ENCODE measurements around the gene HOMER2.
"Not testable (repeated sequence)": the region's sequence is repeated elsewhere in the genome, so short reads cannot be mapped to it uniquely, and the experiment has no call there.

Gene HOMER2

DNA sequence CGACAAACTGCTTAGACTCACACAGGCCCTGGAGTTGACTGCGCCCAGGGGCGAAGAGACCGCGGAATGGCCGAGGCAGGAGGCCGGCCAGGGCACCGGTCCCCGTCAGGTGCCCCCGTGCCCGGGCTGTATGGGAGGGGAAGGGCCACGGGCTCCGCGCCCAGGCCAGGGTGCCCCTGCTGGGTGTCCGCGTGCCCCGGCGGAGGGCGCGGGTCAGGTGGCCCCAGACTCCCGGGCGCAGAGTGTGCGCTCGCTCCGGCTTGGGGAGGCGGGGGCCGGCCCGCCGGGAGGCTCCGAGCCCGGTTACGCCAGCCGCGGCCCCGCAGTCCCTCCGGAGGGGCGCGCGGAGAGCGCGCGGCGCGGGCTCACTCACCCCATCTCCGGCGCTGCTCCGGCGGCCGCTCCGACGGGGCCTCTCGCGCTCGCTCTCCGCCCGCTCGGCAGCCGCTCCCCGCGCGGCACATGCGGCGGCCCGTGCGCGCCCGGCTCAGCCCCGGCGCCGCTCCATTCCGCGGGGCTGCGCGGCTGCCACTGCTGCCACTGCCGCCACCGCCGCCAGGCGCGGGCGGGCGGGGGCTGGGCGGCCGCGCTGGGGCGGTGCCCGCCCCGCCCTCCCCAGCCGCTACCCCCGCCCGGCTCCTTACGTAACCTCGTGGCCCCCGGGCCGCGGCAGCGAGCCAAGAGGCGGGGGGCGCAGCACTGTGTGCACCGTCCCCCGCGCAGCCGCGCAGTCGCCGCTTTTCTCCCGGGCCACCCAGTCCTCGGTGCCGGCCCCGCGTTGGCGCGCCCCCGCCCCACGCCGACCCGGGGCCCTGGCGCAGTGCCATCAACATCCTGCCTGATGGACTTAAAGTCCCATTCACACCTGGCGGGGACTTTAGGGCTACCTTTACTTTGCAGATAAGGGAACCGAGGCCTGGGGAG is at the start of gene HOMER2:
TSS of gene HOMER2 (minus strand) at position 563 of the 924 bp plus-strand sequence. CDS start at position 378, 185 bp downstream.
- DNase-seq = peak; percentile 52 to 58

DNA sequence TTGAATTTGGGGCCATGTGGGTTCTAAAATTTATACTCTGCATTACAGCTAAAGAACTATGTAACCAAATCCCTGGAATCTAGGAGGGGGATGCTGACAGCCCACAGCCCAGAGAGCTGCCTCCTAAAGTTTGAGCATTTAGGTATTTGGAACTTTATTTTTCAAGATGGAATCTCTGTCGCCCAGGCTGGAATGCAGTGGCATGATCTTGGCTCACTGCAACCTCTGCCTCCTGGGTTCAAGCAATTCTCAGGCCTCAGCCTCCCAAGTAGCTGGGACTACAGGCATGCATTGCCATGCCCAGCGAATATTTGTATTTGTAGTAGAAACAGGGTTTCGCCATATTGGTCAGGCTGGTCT is 48.1 kb upstream of the HOMER2 start:
- DNase-seq = not testable (repeated sequence)

DNA sequence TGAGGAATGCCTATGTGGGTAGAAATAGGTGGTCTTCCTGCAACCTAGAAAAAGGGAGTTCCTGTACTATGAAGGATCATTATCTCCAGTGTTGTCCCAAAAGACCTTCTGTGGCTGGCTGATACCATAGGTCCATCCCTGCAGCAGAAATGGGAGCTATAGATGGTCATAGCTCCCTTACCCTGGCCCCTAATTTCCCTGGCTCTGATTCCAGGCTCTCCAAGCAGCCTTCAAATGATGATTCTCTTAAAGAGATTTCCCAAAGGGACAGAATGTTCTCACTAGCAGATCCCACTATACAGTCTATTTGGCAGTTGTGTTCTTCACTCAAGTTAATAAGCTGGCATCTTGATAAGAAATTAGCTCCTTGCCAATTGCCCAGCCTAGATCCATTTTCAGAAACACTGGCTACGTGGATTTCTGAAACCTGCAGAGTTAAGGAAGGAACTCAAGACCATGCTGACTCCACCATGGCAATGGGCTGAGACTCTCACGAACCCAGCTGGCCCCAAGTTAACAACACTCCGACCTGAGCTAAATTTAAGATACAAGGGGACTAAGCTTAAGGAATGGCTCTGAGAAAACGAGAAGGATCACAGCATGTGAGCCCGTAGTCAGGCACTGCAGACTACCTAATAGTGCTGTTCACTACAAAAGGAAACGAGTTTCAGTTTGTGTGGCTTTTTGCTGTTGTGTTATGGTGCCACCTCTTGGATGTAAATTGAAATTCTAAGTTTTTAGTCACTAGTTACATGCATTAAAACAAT is 47.6 kb upstream of the HOMER2 start:
- peak; percentile 51 to 70 for DNase-seq

DNA sequence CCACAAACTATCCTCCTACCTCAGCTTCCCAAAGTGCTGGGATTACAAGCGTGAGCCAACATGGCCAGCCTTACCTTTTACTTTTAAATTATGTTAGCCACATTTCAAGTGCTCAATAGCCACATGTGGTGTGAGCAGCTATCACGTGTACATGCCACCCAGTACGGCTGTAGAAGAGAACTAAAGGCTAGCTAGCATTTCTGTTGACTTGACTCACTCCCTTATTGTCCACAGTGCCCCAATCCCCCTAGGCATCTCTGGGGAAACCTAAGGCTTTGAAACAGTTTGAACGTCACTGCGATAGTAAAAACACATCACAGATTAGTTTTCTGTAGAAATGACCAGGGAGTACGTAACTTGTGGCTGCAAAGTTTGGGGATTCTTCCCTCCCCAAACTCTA is 46.9 kb upstream of the HOMER2 start:
- DNase-seq = no peak

DNA sequence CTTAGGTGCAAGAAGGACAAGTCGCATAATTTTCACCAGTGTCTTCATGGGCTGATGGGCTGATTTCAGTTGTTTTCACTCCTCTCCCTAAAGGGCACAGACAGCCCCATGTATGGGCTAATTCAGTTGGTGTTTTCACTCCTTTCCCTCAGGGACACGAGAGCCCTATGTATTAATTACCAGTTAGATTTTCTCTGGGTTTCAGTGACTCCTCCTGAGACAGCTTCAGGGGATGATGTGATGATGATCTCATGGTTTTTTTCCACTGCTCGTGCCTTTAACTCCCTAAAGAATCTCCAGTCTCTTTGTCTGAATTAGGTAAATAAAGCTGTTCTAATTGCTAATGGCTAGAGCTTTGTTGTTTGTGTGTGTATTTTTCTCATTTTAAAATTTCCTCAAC is 43.4 kb upstream of the HOMER2 start:
- DNase-seq = no peak

DNA sequence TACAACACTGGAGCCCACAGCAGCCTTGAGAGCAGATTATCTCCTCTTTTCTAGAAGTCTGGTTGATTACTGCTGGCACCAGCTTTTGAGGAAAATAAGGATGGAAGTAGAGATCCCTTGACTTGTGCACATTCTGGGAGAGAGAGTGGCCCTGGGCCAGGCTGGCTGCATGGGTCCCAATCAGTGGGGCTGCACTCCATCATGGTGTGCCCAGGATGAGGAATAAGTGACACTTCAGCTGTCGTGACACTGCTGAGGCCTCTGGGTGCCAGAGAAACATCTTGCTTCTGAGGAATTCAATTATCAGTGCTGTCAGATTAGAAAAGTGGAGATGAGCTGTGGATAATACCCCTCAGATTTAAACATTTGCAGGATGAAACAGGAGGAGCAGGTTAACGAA is 42.6 kb upstream of the HOMER2 start:
- DNase-seq = no peak

DNA sequence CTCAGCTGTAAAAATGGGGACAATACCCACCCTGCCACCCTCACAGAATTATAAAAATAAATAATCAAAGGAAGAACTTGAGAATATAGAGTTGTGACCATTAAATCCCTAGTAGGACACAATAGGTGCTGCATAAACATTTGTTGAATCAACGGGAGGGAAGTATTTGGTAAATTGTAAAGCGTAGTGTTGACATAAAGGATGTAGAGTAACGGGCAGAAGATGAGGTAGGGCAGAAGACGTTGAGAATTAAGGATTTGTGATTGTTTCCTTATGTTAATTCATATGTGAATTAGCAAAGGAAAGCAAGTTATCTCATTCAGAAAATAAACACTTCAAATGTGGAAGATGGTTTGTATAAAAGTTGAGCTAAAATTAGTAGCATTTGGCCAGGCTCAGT is 40.6 kb upstream of the HOMER2 start:
- DNase-seq = no peak

DNA sequence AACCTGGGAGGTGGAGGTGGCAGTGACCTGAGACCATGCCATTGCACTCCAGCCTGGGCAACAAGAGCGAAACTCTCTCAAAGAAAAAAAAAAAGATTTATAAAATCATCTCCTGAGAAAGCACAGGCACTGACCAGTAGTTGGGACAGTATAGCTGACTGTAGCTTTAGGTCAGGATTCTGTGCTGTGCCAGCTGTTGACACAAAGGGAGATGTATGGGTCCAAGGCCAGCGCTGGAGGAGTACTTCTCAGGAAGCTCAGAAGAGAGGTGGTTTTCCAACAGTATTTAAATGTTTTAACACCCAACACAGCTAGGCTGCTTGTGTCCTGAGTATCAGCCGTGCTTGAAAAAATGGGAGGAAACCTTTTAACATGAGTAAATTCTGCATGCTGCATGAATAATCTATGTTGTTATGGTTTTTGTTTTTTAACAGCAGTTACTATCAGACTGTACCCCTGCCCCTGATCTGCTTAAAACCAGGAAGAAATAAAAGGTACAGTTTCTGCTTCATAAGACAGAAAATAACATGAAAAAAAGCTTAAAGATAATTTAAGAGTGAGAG is 40.0 kb upstream of the HOMER2 start:
- DNase-seq = no peak

DNA sequence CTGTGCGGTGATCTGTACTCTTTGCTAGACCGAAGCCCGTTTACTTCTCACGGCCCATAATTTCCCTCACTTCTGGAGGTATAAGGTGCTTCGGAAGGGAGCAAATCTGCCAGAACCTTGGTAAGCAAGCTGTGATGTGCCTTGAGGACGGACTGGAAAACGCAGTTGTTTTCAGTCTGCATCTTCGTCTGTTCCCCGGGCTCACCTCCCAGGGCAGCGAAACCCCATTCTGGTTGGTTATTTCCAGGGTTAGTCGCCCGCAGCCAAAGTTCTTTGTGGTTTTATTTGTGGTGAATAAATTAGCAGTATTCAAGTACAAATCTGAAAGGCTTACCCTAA is 33.9 kb upstream of the HOMER2 start:
- DNase-seq = no peak

DNA sequence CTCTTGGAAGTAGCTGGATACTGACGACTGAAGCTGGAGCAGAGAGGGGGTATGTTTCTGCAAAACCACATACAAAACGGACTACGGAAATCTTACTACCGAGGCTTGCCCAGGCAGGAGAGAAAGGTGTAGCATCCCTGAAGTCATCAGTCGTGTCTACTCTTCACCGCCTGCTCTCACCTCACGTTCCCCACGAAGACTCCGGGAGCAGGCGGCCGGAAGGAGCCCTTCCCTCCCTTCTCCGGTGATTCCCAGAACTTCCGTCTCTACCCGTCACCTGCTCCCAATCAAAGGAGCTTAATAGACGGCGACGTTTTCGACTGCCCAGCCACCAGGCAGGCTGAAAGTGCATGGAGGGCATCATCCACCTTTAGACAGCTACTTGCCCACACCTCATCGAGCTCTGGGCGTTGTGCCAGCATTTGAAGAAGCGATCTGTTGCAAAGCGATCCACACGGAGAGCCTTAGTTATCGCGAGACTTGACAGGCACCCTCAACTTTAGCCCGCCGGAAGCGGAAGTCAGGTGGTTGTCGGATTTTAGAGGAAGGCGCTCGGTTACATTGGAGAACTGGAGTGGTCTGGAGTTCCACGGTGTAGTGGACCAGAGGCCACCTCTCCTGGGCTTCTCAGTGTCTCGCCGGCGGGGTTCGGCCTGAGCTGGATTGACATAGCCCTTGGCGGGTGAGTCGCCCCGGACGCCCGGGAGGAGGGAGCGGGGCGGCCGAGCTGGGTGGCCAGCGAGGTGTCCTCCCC is 33.3 kb upstream of the HOMER2 start, which contains the start of gene RAMAC:
TSS of gene RAMAC (plus strand) at position 523 of the 754 bp plus-strand sequence. CDS start 2,809 bp downstream, outside the sequence.
- peak; percentile 94 to 96 for DNase-seq

DNA sequence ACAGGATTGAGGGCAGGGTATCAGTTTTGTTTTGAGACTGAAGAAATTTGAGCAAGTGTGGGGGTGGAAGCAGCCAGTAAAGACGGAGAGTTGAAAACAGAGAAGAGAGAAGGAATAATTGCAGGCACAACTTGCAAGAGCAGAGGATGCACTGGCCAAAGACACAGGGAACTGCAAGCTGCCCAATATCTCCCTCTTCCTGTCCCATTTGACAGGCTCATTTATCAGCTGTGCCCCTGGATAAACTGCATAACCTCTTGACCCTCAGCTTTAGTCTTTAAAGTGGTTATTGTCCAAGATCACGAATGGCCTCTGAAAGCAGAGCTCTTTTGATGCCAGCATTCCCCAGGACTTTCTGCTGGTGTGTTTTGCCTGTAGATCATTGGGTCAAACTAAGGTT is 28.5 kb upstream of the HOMER2 start:
- no peak for DNase-seq

DNA sequence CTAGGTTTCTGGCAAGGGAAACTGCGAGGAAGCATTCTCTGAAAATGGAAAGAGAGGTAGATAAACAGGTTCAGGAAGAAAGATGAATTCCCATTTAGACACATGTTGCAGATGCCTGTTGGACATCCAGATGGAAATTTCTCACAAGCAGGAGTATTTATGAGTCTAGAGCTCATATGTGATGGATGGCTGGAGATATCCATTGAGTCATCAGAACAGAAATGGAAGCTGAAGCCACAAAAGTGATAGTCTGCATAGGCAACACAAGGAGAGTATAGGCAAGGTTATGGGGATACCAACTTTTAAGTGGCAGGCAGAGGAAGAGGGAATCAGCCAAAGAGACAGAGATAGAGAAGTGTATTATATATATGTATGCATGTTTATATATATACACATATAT is 27.2 kb upstream of the HOMER2 start:
- no peak for DNase-seq

DNA sequence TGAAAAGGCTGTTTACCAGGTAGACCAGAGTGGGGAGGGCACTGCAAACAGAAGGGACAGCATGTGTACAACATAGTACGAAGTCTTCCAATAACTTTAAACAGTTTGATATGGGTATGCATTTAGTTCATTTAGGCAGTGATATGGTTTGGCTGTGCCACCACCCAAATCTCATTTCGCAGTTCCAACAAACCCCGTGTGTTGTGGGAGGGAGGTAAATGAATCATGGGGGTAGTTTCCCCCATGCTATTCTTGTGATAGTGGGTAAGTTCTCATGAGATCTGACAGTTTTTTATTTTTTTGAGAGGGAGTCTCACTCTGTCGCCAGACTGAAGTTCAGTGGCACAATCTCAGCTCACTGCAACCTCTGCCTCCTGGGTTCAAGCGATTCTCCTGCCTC is 25.9 kb upstream of the HOMER2 start:
- DNase-seq = no peak

DNA sequence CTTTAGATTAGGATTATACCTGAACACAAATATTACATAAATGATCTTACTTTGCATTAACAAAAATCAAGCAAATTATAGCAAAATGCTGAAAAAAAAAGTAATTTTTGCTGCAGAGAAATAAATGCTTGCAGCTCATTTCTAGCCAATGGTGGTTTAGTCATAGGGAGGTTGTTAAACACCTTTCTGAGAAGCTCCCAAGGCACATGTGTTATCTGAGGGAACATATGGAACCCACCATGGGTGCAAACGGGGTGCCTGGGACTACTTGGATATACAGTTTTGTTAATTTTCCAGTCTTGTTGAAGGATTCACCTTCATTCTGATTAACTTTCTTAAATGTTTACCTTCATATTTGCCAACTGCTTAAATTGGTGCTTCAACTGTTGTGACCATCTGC is 24.6 kb upstream of the HOMER2 start:
- no peak for DNase-seq

DNA sequence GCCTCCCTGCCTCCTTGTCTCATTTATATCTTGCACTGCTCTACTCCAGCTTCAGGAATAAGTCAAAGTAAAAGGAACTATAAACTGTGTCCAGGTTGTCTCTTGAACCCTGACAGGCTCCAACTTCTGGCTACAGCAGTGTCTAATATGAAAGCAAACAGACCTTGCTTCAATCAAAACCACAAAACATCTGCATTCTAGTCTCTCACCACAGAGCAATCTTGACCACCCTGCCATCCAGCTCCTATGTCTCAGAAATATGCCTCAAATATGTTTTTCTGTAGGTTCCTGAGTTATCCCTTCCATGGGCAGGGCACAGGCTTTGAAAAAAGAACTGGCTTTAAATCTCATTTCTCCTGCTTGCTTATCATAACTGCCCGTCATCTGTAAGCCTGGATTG is 20.5 kb upstream of the HOMER2 start:
- no peak for DNase-seq

DNA sequence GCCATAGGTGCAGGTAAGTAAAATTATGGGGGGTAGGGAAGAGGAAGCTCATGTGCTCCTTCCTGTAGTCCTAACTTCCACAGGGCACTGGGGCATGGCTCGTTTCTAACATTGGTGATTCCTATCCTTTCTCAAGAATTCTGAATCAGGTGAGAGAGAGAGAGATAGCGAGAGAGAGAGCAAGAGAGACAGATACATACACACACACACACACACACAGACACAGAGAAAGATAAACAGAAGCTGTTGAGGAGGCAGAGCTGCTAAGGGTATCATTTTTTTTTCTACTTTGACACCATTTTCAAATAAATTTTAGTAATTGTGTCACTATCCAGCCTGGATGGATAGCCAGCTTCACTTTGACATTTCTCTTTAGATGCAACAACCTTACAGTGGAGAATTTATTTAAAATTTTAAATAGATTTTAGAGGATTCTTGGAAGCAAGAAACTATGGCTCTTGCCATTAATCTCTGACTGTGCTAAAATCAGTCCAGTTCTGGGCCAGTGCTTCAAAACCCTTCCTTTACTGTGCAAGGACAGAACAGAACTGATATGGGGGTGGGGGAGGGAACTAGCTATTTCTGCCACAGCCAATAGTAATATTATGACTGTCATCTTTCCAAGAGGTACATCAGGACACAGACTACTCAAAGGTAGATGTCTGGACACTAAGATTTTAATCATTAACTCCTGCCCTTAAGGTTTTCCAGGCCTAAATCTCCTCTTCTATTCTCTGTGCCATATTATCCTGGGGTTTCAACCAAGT is 18.9 kb upstream of the HOMER2 start:
- no peak for DNase-seq

DNA sequence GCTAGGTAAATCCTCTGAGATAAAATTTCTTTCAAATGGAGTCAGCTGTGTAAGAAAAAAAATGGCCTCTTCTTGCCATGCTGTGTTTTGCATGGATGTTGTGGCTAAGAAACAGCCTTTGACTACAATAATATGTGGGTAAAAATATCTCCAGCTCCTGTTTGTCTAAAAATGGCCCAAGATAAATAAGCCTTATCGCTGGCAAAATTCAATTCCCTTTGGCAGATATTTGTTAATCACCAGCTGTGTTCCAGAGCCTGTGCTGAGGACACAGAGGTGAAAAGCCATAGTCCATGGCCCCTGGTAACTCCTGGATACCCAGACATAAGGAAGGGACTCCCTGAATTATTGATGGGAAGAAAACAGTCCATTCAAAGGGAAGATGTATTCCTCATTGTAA is 18.2 kb upstream of the HOMER2 start:
- DNase-seq = no peak

DNA sequence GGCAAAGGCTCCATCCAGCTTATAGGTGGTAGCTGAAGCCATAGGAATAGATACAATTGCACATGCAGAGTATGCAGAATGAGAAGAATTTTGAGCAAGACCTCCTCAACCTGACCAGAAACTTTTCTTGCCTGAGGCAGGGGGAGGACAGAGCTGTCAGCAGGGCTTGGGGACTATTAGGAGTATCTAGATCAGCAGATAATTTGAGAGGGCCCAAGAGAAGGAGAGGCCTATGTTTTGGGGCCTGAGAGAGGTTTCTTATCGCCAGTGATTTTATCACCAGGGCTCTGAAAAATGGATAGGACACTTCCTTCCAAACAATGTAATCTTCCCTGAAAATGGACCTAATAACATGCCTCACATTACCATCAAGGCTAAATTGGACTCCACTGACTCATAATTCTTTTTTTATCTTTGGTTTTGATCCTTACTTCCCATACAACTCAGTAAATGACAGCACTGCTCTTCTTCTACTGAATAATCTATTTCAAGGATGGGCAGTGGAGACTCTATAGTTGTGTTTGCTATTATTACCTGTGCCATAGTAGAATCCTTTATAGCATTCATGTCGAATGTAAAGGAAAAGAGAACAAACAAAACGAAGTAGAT is 17.7 kb upstream of the HOMER2 start:
- no peak for DNase-seq

DNA sequence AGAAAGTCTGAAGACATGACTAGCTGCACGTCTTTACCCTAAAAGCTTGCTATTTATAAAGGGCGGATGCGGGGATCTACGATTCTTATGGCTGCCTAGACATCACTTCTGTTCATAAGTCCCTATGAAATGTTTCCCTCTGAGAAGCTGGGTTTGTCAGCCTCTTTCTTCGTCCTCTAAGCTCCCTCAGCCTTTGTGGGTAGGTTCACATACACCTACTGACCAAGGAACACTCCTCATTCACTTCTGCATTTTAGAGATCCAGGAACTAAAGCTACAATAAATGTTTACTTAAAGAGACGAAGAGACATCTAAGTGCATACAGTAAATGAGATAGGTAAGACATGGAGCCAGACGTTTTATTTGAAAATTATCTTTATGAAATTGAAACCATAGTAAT is 16.8 kb upstream of the HOMER2 start:
- DNase-seq = no peak

DNA sequence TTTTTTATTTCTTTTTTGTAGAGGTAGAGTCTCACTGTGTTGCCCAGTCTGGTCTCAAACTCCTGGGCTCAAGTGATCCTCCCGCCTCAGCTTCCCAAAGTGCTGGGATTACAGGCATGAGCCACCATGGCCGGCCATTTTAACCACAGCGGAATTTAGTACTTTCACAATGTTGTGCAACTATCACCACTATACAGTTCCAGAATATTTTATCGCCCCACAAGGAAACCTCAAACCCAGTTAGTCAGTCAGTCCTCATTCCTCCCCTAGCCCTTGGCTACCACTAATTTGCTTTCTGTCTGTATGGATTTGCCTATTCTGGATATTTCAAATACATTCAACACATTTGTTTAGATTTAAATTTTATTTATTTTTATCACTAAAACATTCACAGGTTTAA is 15.5 kb upstream of the HOMER2 start:
- no peak for DNase-seq

DNA sequence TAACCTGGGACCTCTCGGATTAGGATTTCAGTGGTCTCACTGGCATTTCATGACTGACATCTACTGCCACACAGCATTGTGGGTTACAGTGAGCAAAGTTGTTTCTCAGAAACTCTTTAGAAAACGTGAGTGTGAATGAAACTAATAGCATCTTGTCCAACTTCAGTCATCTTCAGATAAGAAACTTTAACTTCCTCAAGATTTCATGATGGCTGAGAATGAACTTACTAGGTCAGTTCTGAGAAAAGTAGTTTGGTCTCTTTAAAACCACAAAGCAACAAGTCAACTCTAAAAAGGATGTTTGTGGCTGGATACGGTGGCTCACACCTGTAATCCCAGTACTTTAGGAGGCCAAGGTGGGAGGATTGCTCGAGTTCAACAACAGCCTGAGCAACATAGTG is 14.2 kb upstream of the HOMER2 start:
- DNase-seq = no peak

DNA sequence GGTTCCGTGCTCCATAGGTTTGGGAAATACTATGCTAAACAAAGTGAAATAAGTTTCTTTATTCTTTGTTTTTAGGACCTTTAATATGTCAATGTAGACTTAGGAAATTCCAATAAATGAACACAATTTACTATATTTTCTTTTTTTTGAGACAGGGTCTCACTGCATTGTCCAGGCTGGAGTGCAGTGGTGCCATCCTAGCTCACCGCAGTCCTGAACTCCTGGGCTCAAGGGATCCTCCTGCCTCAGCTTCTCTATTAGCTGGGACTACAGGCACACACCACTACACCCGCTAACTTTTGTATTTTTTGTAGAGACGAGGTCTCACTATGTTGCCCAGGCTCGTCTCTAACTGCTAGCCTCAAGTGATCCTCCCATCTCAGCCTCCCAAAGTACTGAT is 12.4 kb upstream of the HOMER2 start:
- DNase-seq = no peak

All from NCI-H2081 (cell line).